Adipocyte (in vitro differentiated cells): ENCODE data around the gene FANCG.

ENCODE experiments used
- DNase-seq: peaks from one replicate; pipeline ENCODE4 v3.0.0-alpha.2; 2015; ENCODE audit warnings: low read depth
- H3K27me3 ChIP-seq: replicated peaks from 2 replicates; pipeline ENCODE4 v1.7.0; 2013; ENCODE audit warnings: mild to moderate bottlenecking, low read length, moderate library complexity; ENCODE audit not compliant: control insufficient read depth, insufficient read depth
- H3K36me3 ChIP-seq: 2 replicates; pipeline ENCODE4 v1.7.0; 2013; ENCODE audit warnings: low read length, mild to moderate bottlenecking, moderate library complexity; ENCODE audit not compliant: control insufficient read depth, insufficient read depth, severe bottlenecking
- H3K4me1 ChIP-seq: 2 replicates; pipeline ENCODE4 v1.7.0; 2013; ENCODE audit warnings: mild to moderate bottlenecking, low read length, moderate library complexity; ENCODE audit not compliant: control insufficient read depth, insufficient read depth
- H3K4me3 ChIP-seq: 2 replicates; pipeline ENCODE4 v1.7.0; 2013; ENCODE audit warnings: mild to moderate bottlenecking, low read length, moderate library complexity
- H3K9ac ChIP-seq: 2 replicates; pipeline ENCODE4 v1.7.0; 2013; ENCODE audit warnings: mild to moderate bottlenecking, low read length, moderate library complexity
- H3K9me3 ChIP-seq: 2 replicates; pipeline ENCODE4 v1.7.0; 2013; ENCODE audit warnings: mild to moderate bottlenecking, low read length, moderate library complexity; ENCODE audit not compliant: control insufficient read depth

FANCG gene

DNA sequence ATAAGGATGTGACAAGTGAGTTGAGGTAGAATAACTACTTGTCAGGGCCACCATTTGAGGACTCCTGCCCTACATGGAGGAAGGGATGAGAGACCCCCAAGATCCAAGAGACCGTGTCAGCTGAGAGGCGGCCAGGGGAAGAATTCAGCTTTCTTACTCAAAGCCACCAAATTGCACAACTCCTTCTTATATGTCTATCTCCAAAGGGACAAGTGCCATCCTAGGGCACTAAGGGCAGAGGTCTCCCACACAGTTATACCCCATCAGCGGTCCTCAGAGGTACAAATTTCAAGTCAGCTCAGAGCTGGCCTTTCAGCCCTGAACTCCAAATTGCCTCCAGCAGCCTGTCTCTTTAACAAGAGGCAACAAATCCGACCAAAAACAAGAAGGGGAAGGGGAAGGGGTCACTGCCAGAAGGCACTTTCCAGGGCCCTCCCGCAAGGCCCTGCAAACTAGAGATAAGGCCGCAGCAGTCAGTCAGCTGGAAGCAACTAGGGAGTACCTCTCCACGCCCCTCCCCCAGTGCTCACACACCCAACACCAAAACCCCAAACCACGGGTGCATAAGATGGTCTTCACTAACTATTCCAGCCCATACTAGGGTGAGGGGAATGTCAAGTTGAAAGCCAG lies 29.3 kb upstream of the FANCG start:
- H3K27me3 ChIP-seq: no peaks in the 10 kb centered on the region
- H3K4me1 ChIP-seq: peaks cover 56% of the 10 kb centered on the region
- peaks cover 47% of the 10 kb centered on the region for H3K36me3 ChIP-seq
- peak overlapping the region; percentile 2 for H3K9ac ChIP-seq
- peak overlapping the region; percentile 96 for H3K4me3 ChIP-seq
- H3K9me3 ChIP-seq: no peaks in the 10 kb centered on the region
- no peak for DNase-seq

DNA sequence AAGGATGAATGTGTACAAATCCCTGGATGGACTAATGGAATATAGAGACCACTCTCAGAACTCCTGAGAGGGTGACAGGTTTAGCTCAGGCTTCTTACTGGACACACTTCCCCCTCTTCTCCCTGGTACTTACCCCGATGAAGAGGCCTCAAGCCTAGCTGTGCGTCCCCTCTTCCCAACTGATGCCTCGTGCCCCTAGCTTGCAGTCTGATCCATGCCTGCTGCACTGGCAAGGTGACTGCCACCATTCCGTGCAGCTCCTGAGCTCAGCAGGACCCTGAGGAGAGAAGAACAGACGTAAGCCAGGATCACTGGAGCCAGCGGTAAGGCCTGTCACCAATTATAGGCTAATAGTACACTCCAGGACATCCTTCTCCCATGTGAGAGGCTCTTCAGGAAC lies 28.7 kb upstream of the FANCG start:
- H3K4me3 ChIP-seq: no peak overlapping the region
- peaks cover 48% of the 10 kb centered on the region for H3K36me3 ChIP-seq
- no peaks in the 10 kb centered on the region for H3K27me3 ChIP-seq
- H3K9ac ChIP-seq: no peak overlapping the region
- H3K4me1 ChIP-seq: peaks cover 55% of the 10 kb centered on the region
- DNase-seq: no peak
- no peaks in the 10 kb centered on the region for H3K9me3 ChIP-seq

DNA sequence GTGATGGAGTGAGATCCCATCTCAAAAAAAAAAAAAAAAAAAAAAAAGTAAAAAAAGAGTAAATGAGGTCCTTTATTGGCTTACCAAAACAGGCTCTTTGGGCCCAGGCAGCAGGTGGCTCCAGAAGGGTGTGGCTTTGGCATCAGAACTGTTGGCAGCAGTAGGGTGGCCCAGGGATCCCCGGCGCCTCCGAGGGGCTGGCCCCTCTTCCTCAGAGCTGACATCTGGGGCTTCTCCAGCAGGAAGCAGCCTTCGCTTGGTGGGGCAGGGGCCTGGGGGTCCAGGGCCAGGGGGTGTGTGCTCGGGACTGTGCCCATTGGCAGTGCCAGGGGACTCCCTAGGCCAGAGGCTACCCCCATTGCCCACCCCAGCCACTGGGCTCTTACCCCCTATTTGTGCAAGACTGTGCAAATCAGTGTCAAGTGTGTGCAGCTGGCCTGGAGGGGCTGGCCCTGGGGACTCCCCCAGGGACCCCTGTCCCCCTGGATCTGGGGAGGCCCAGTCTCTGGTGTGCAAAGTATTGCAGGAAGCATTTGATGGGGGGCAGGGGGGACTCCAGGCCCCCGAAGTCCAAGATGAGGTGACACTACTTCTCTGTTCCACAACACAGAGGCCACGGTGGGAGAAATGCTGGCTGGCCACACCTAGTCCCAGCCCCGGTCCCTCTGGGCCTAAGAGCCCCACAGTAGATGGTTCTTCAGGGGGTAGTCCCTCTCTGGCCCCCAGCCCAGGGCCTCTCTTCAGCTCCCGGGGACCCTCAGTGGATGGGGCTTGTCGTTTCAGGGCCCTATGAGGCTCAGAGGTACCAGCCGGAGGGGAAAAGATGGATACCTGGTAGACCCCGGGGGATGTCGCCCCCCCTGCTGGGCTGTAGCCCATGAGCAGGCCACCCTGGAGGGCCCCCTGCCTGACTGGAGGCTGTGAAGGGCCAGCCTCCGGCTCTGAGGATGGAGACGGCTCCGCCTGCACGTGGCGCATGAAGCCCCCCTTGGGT lies 27.9 kb upstream of the FANCG start:
- H3K9me3 ChIP-seq: no peaks in the 10 kb centered on the region
- no peaks in the 10 kb centered on the region for H3K27me3 ChIP-seq
- DNase-seq: no peak
- H3K9ac ChIP-seq: no peak overlapping the region
- H3K36me3 ChIP-seq: peaks cover 48% of the 10 kb centered on the region
- peaks cover 53% of the 10 kb centered on the region for H3K4me1 ChIP-seq
- H3K4me3 ChIP-seq: no peak overlapping the region

DNA sequence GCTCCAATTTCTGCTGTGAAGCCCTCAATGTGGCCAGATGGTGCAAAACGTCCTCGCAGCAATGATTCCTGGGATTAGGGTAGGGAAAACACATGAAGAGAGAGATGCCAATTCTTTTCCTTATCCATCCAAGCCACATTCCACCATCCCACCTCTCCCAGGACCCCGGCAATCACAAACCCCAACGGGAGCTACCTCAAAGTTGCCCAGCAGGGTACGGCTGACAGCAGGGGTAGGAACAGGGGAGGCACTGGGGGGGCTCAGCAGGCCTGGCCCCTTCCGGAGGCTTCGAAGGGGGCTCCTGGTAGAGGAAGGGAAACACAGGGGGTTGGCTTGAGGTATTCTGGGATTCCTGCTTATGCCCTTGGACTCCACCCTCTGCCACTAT lies 26.6 kb upstream of the FANCG start:
- H3K27me3 ChIP-seq: no peaks in the 10 kb centered on the region
- H3K4me3 ChIP-seq: no peak overlapping the region
- peaks cover 56% of the 10 kb centered on the region for H3K4me1 ChIP-seq
- no peaks in the 10 kb centered on the region for H3K9me3 ChIP-seq
- no peak for DNase-seq
- no peak overlapping the region for H3K9ac ChIP-seq
- H3K36me3 ChIP-seq: peaks cover 54% of the 10 kb centered on the region

DNA sequence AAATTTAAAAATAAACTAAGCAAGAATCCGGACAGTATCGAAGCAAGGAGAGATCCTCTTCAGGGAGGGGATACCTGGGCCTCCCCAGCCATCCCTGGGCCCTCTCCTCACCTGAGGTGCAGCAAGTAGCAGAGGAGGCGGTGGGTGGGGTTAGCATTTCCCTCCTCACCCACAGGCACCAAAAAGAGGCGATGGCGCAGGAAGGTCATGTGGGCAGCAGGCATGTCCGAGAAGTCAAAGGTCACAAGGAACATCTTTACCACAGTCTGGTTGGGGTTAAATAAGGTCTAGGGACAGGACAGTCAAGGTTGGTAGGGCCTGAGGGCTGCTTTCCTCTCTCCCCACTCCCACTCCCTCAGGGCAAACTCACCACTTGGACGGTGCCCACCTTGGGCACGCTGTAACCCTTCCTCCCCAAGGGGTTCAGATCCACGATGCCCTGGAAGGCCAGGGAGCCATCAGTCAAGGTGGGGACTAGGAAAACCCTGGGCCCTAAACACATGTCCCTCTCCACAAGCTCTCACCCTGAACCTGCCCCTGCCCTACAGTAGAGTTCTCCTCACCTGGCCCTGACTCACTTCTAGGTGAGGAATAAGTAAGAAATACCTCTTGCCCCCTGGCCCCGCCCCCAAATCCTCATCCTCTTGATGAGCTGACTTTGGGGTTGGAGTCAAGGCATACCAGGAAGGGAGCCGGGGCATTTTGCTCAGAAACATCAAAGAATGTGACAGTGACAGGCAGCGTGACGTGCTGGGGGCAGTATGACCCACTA lies 26.0 kb upstream of the FANCG start:
- Histone ChIP-seq H3K9ac (no peak overlapping the region), H3K4me1 (peaks cover 53% of the 10 kb centered on the region), H3K4me3 (no peak overlapping the region), H3K27me3 (no peaks in the 10 kb centered on the region), H3K9me3 (no peaks in the 10 kb centered on the region), H3K36me3 (peaks cover 60% of the 10 kb centered on the region)
- DNase-seq: no peak

DNA sequence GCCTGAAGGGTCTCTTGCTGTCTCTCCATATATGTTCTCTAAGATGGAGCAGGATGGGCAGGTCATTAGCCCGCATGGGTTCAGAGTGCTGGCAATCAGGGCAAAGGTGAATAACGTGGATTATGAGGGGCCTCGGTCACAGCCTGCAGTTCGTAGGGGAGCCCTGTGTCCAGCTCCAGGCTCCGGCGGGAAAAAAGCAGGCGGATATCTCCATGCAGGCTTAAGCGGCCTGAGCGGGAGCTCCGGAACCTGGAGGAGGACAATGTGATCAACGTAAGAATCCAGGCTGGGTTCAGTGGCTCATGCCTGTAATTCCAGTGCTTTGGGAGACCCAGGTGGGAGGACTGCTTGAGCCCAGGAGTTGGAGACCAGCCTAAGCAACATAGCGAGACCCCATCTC lies 25.4 kb upstream of the FANCG start:
- DNase-seq: no peak
- Histone ChIP-seq H3K36me3 (peaks cover 66% of the 10 kb centered on the region), H3K9me3 (no peaks in the 10 kb centered on the region), H3K27me3 (no peaks in the 10 kb centered on the region), H3K4me1 (peaks cover 47% of the 10 kb centered on the region), H3K9ac (no peak overlapping the region), H3K4me3 (no peak overlapping the region)

DNA sequence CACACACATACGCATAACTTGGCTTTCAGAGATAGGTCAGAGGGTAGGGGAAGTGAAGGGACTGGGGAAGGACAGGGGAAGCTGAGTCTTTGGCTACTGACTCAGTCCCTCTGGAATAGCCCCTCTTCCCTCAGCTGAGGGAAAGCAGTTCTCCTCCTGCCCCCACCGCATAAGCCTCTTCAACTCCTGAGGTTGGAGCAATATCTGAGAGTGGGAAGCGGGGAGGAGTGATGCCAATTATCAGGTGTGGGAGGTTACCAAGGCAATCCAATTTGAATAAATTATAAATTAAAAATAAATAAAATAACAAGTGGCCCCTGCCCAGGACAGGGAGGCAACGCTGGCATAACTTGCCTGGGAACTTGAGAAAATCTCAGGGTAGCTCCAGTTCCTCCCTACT lies 24.8 kb upstream of the FANCG start:
- H3K4me1 ChIP-seq: peaks cover 42% of the 10 kb centered on the region
- DNase-seq: no peak
- H3K4me3 ChIP-seq: no peak overlapping the region
- peak overlapping the region; percentile 95 for H3K9ac ChIP-seq
- no peaks in the 10 kb centered on the region for H3K27me3 ChIP-seq
- H3K36me3 ChIP-seq: peaks cover 72% of the 10 kb centered on the region
- H3K9me3 ChIP-seq: no peaks in the 10 kb centered on the region

DNA sequence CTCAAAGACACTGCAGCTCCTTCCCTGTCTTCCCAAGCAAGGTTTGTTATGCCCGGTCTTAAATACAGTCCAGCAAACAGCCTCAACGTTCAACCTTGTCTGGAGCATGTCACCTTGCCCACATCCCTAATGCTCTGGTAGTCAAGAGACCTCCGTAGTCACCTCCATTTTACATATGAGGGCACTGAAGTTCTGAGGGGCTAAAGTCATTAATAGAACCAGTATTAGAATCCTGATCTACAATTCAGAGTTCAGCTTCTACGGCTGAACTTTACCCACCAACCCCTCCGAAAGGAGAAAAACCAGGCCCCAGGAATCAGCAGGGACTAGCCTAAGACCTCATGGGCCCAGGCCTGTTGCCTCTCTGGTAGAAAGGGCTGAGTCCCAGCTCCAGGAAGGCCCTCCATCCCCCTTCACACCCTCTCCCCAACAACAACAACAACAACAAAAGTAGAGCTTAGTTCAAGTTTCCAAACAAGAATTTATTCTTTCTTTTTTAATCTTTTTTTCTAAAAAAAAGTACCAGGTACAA lies 24.0 kb upstream of the FANCG start:
- peak overlapping the region; percentile 95 for H3K4me3 ChIP-seq
- DNase-seq: no peak
- no peaks in the 10 kb centered on the region for H3K27me3 ChIP-seq
- peak overlapping the region; percentile 95 for H3K9ac ChIP-seq
- H3K9me3 ChIP-seq: no peaks in the 10 kb centered on the region
- peaks cover 33% of the 10 kb centered on the region for H3K4me1 ChIP-seq
- peaks cover 77% of the 10 kb centered on the region for H3K36me3 ChIP-seq

DNA sequence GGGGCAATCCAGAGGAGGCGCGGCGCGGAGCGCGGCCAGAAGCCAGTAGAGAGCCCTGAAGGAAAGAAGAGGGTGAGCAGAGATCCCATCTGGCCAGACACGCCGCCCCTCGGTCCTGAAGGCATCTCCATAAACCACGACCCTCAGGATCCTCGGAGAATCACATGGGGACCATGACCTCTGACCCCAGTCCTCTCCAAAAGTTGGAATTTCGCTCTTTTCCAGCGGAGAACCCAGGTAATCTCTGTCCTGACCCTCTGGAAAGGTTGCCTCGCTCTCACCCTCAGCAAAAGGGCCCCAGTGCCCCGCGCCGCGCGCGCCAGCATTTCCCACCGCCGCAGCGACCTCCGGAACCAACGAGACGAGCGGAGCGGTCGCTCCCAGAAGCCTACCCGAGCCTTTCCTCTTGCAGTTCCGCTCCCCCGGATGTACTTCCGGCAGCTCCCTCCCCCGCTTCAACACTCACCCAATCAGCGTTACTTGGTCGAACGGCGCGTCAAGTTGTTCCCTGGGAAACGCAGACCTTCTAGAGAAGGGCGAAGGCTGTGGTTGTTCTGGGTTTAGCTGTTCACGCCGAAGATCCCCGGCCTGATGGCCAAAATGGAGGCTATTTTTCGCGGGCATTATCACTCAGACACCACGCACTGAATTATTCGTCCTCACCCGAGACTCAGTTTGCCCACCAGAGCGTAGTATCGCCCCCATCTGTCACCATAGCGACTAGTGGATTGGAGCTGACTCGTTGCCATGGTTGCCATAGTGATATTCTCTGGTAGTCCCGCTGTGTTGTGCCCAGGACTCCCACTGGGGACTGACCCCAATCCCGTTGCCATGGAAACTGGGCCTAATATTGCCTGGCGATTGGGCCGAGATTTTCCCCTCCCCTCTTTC lies 23.3 kb upstream of the FANCG start, which contains the start of gene STOML2:
Gene STOML2, minus strand, starts transcription at position 363 of the 891 bp plus-strand sequence. Its CDS starts 37 bp downstream, at position 326.
- H3K4me3 ChIP-seq: peak within 1 kb of the TSS; percentile 95
- H3K9me3 ChIP-seq: no peaks in the 10 kb centered on the region
- peaks cover 70% of the 10 kb centered on the region for H3K36me3 ChIP-seq
- DNase-seq: peak; percentile 98
- H3K4me1 ChIP-seq: peaks cover 30% of the 10 kb centered on the region
- peak within 1 kb of the TSS; percentile 95 for H3K9ac ChIP-seq
- H3K27me3 ChIP-seq: no peaks in the 10 kb centered on the region

DNA sequence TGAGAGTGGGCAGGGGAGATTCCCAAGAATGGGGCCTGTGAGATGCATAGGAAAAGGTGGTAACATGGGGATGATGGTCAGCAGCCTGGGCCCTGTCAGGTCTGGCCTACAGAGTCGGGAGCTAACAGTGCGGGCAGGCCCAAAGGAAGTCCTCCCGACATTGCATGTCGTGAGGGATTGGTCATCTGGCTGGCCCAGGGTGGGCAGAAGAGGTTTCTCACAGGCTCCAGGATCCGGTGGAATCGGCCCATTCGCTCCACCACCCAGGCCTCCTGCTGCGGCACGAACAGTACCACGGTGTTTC lies 22.7 kb upstream of the FANCG start:
- Histone ChIP-seq H3K4me3 (peak overlapping the region; percentile 95), H3K27me3 (no peaks in the 10 kb centered on the region), H3K9ac (peak overlapping the region; percentile 95), H3K4me1 (peaks cover 30% of the 10 kb centered on the region), H3K36me3 (peaks cover 64% of the 10 kb centered on the region), H3K9me3 (no peaks in the 10 kb centered on the region)
- DNase-seq: peak; percentile 48
